Measurements from ENCODE around the gene MAP2.

GRCh38 chr2:209773377-209773776 lies 349.5 kb downstream of the MAP2 start:
- TF ChIP-seq POLR2A (IDR thresholded peaks at IDR 0.05; ENCODE audit: low read depth, low read length) (no peak), TAF1 (IDR thresholded peaks at IDR 0.05; ENCODE audit: low read depth, low read length) (no peak), POLR2AphosphoS5 (IDR thresholded peaks at IDR 0.05; ENCODE audit: low read depth, low read length) (no peak), PAX5 (IDR thresholded peaks at IDR 0.05; ENCODE audit: insufficient read depth, low read length, severe bottlenecking) (no peak)

Measured in GM12891 (cell line).